Esophagus squamous epithelium (tissue), 4 donors: Measurements from ENCODE around the gene E2F7.

ENCODE experiments used
- CTCF ChIP-seq, 6 experiments: fragments of 450-650 bp in 4 of 6; fragments of 200-600 bp in 2 of 6; sonication (generic) in 2 of 6; IDR thresholded peaks; one replicate each; pipeline ENCODE4 v1.5.1; 2016 to 2019; ENCODE audit warnings: antibody characterized with exemption in 6 of 6, mild to moderate bottlenecking in 4 of 6, moderate library complexity in 4 of 6
- POLR2A ChIP-seq, 4 donors: fragments of 450-650 bp; IDR thresholded peaks; one replicate each; pipeline ENCODE4 v1.6.1; 2017; ENCODE audit warnings: antibody characterized with exemption in 4 of 4, mild to moderate bottlenecking in 4 of 4, moderate library complexity in 3 of 4

GRCh38 chr12:76998908-76999556 lies 66.3 kb downstream of the E2F7 start:
- no peak for TF ChIP-seq CTCF (IDR thresholded peaks at IDR 0.05)
- no peak for TF ChIP-seq POLR2A (IDR thresholded peaks at IDR 0.05)
